PC-9 (cell line): Measurements from ENCODE around the gene TRIP6. TPM values are rescaled to one million over a fixed set of nuclear protein-coding genes. Genes with fewer than 3 reads are reported as not detected.

Experiments used
- BruUV-seq: library from RNA; stranded (reverse); fragments of 400-500 nt; replicated peaks from 2 replicates; lab custom pipeline; 2021; lab: Mats Ljungman, UMichigan
- CTCF ChIA-PET: fragments of 300-600 bp; sonication (Branson Sonifier 250); formaldehyde crosslinking; loops from one replicate; lab custom pipeline; 2022; ENCODE audit warnings: antibody characterized with exemption; lab: Charles Lee
- POLR2A ChIA-PET: fragments of 300-600 bp; sonication (Branson Sonifier 250); formaldehyde crosslinking; loops from one replicate; lab custom pipeline; 2022; ENCODE audit warnings: antibody characterized with exemption; ENCODE audit not compliant: unreplicated experiment; lab: Charles Lee
- DNase-seq, 2 experiments: peaks; one replicate each; pipeline versions ENCODE4 v3.0.0 to v3.0.0-alpha.2; 2015 to 2022; ENCODE audit warnings: mixed read lengths in 1 of 2
- H2AFZ ChIP-seq: fragments of 200-600 bp; sonication (generic); 2 replicates; pipeline ENCODE4 v1.8.1; 2017; ENCODE audit warnings: antibody characterized with exemption
- H3F3A ChIP-seq: fragments of 200-600 bp; sonication (generic); 2 replicates; pipeline ENCODE4 v1.8.1; 2017; ENCODE audit warnings: antibody characterized with exemption, mild to moderate bottlenecking, low read depth; ENCODE audit not compliant: insufficient read depth
- H3K27ac ChIP-seq: fragments of 200-600 bp; sonication (generic); 2 replicates; pipeline ENCODE4 v1.6.1; 2016; ENCODE audit warnings: mixed run types
- H3K27me3 ChIP-seq: fragments of 200-600 bp; sonication (generic); 2 replicates; pipeline ENCODE4 v1.6.1; 2016; ENCODE audit warnings: low read depth, mixed run types; ENCODE audit not compliant: insufficient read depth
- H3K36me3 ChIP-seq: fragments of 200-600 bp; sonication (generic); 2 replicates; pipeline ENCODE4 v1.6.1; 2016; ENCODE audit warnings: low read depth, mixed run types
- H3K4me1 ChIP-seq: fragments of 200-600 bp; sonication (generic); replicated peaks from 2 replicates; pipeline ENCODE4 v1.6.1; 2016; ENCODE audit warnings: mixed run types; ENCODE audit not compliant: insufficient read depth
- H3K4me2 ChIP-seq: fragments of 200-600 bp; sonication (generic); 2 replicates; pipeline ENCODE4 v1.6.1; 2017; ENCODE audit warnings: mixed run types
- H3K4me3 ChIP-seq: fragments of 200-600 bp; sonication (generic); 2 replicates; pipeline ENCODE4 v1.6.1; 2016; ENCODE audit warnings: mixed run types
- H3K79me2 ChIP-seq: fragments of 200-600 bp; sonication (generic); 2 replicates; pipeline ENCODE4 v1.6.1; 2017; ENCODE audit warnings: low read depth, mixed run types
- H3K9me2 ChIP-seq: fragments of 200-600 bp; sonication (generic); 2 replicates; pipeline ENCODE4 v1.8.1; 2017; ENCODE audit warnings: mild to moderate bottlenecking; ENCODE audit not compliant: insufficient read depth
- H3K9me3 ChIP-seq: fragments of 200-600 bp; sonication (generic); 2 replicates; pipeline ENCODE4 v1.8.1; 2016; ENCODE audit warnings: low read depth; ENCODE audit not compliant: insufficient read depth
- H4K20me1 ChIP-seq: fragments of 200-600 bp; sonication (generic); 2 replicates; pipeline ENCODE4 v1.8.1; 2017; ENCODE audit not compliant: insufficient read depth
- CTCF ChIP-seq: fragments of 200-600 bp; sonication (generic); conservative IDR thresholded peaks from 2 replicates; pipeline ENCODE4 v1.6.1; 2017; ENCODE audit warnings: mixed run types, antibody characterized with exemption, mild to moderate bottlenecking, moderate library complexity
- EZH2 ChIP-seq: fragments of 200-600 bp; sonication (generic); IDR thresholded peaks from 2 replicates; pipeline ENCODE4 v1.8.0; 2017; ENCODE audit warnings: antibody characterized with exemption, low read depth
- intact Hi-C: fragments of 100-400 bp; cut with micrococcal nuclease; formaldehyde crosslinking; loops from one replicate; pipeline ENCODE4 v1.10.0; 2022; ENCODE audit not compliant: unreplicated experiment
- total RNA-seq: library from RNA; stranded (reverse); gene quantifications from 2 replicates; pipeline ENCODE4 v1.2.3, GENCODE V29; 2021

TRIP6 gene
- total RNA-seq, 1 experiment from 2014 or later, result 89.3 TPM

GRCh38 chr7:100880645-100881044 lies 13.5 kb downstream of the TRIP6 start:
- no TSS peak for BruUV-seq
- peaks cover 31% of the 10 kb centered on the region; the same call in 1 of the 2 replicates for H3F3A ChIP-seq

GRCh38 chr7:100881136-100881535 lies 13.9 kb downstream of the TRIP6 start:
- peaks cover 58% of the 10 kb centered on the region for H3K79me2 ChIP-seq
- DNase-seq, result no peak
- no peak for TF ChIP-seq EZH2
- no peaks in the 10 kb centered on the region for H3K9me2 ChIP-seq
- no peak overlapping the region for H2AFZ ChIP-seq
- H4K20me1 ChIP-seq, result peaks cover 49% of the 10 kb centered on the region
- no peak overlapping the region for H3K4me2 ChIP-seq
- H3K9me3 ChIP-seq, result no peaks in the 10 kb centered on the region
- ChIA-PET CTCF (no interaction called here), POLR2A (no interaction called here)
- H3F3A ChIP-seq, result peaks cover 31% of the 10 kb centered on the region; the same call in 1 of the 2 replicates
- H3K27ac ChIP-seq, result no peak overlapping the region
- no TSS peak for BruUV-seq
- peaks cover 52% of the 10 kb centered on the region for H3K36me3 ChIP-seq
- H3K4me3 ChIP-seq, result no peak overlapping the region
- peaks cover 11% of the 10 kb centered on the region for H3K4me1 ChIP-seq
- intact Hi-C loops, result no loop called here
- H3K27me3 ChIP-seq, result no peaks in the 10 kb centered on the region

More at GRCh38 chr7:100880645-100881044, 13.5 kb downstream of the TRIP6 start:
- Histone ChIP-seq H3K27ac (no peak overlapping the region), H3K36me3 (peaks cover 49% of the 10 kb centered on the region), H3K4me3 (no peak overlapping the region), H3K9me3 (no peaks in the 10 kb centered on the region), H3K79me2 (peaks cover 63% of the 10 kb centered on the region), H3K9me2 (no peaks in the 10 kb centered on the region), H4K20me1 (peaks cover 52% of the 10 kb centered on the region), H3K4me2 (no peak overlapping the region), H3K27me3 (no peaks in the 10 kb centered on the region), H3K4me1 (peaks cover 16% of the 10 kb centered on the region), H2AFZ (no peak overlapping the region)
- intact Hi-C loops, result no loop called here
- DNase-seq, result no peak
- ChIA-PET CTCF (no interaction called here), POLR2A (no interaction called here)
- TF ChIP-seq CTCF, result no peak
- no peak for TF ChIP-seq EZH2

GRCh38 chr7:100882201-100882600 lies 15.0 kb downstream of the TRIP6 start:
- Histone ChIP-seq H3K4me3 (no peak overlapping the region), H3K27ac (no peak overlapping the region), H3K4me1 (peaks cover under 1% of the 10 kb centered on the region; the same call in 1 of the 2 replicates), H3K9me3 (no peaks in the 10 kb centered on the region), H4K20me1 (peaks cover 48% of the 10 kb centered on the region), H3K27me3 (no peaks in the 10 kb centered on the region), H2AFZ (no peak overlapping the region), H3K4me2 (no peak overlapping the region), H3F3A (peaks cover 34% of the 10 kb centered on the region), H3K9me2 (no peaks in the 10 kb centered on the region), H3K79me2 (peaks cover 50% of the 10 kb centered on the region), H3K36me3 (peaks cover 46% of the 10 kb centered on the region)
- TF ChIP-seq EZH2 (no peak), CTCF (no peak)
- intact Hi-C loops, result no loop called here
- no TSS peak for BruUV-seq
- ChIA-PET CTCF (no interaction called here), POLR2A (no interaction called here)
- no peak for DNase-seq
